GM21423 (cell line): ENCODE measurements around the gene F12.
"Not testable (repeated sequence)": the region's sequence is repeated elsewhere in the genome, so short reads cannot be mapped to it uniquely, and the experiment has no call there.

ENCODE experiments used
- ATAC-seq: cut with Tn5 transposase; IDR thresholded peaks from one replicate; pipeline ENCODE4 v1.9.1; 2021; ENCODE audit warnings: mild to moderate bottlenecking, moderate library complexity; ENCODE audit not compliant: unreplicated experiment

The F12 gene

GRCh38 chr5:177389241-177390169 lies 19.9 kb downstream of the F12 start:
- ATAC-seq, result no peak

DNA sequence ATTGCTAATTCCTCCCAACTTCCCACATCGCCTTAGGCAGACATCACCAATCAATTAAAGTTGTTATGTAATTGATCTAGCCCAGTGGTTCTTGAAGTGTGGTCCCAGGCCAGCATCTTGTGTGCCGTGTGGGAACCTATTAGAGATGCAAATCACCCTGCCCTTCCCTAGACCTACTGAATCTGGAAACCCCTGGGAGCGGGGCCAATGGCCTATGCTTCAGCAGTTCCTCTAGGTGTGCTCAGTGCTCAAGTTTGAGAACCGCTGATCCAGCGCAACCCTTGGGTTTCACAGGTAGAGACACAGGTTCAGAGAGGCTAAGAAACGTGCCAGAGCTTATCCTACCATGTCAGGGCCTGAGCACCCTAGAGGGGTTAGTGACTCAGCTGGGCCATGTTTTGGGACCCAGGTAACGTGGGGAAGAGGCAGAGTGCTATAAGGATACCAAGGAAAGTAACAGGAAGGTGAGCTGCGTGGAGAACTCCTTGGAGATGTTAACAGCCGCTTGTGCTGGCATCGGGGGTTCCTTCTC lies 20.8 kb downstream of the F12 start:
- no peak for ATAC-seq

DNA sequence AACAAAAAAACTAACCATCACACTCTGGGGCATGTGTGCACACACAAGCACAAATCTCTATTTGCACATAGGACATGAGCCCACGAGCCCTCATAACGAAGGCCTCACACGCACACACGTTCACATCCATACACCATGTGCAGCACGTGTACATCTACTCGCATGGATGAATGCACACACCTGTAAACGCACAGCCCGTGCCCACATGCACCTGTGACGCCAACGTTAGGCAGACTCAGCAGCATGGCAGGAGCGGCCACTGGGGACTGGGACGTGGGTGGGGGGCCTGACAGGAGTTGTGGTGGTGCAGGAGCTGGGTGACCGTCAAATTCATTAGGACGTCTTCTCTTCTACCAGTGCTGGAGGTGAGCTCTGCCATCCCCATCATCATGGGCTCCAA lies 22.0 kb downstream of the F12 start:
- no peak for ATAC-seq

DNA sequence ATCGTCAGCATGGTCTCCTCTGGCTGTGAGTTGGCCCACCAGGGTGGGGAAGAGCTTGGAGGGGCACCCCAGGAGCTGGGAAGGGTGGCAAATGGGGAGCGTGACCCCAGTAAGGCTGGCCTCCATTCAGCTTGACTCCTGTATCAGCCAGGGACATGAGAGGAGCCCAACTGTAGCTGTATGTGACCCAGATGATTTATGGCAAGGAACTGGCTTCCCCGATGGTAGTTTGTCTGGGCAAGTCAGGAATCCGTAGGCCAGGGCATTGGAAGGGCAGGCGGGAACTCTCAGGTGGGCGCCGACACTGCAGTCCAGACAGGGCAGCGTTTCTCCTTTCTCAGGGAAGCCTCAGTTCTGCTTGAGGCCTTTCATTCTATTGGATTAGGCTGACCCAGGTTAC lies 22.8 kb downstream of the F12 start:
- ATAC-seq, result no peak

- no peak for ATAC-seq
These were observed 23.6 kb downstream of the F12 start for GRCh38 chr5:177385720-177386119.

- ATAC-seq, result no peak
These were observed 25.2 kb downstream of the F12 start, which contains the start of gene SLC34A1 for GRCh38 chr5:177384134-177384533. SLC34A1 (plus strand) TSS chr5:177384434; CDS start chr5:177385742, 1,308 bp downstream.

DNA sequence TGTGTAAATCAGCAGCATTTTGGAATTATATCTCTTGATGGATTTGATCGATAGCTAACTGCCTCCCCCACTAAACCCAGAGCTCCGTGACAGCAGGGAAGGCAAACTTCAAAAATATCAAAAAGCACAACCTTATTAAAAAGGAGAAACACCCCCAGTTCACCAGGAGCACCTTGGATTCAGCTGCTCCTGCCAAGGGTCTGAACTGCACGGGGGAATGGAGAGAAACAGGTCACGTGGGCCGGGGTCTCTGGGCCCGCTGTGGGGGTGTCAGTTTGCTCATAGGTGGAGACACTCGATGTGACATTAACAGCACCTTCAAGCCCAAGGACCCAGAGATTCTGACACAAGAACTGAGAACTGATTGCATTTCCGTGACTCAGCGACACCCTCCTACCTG lies 26.2 kb downstream of the F12 start:
- ATAC-seq, result no peak

DNA sequence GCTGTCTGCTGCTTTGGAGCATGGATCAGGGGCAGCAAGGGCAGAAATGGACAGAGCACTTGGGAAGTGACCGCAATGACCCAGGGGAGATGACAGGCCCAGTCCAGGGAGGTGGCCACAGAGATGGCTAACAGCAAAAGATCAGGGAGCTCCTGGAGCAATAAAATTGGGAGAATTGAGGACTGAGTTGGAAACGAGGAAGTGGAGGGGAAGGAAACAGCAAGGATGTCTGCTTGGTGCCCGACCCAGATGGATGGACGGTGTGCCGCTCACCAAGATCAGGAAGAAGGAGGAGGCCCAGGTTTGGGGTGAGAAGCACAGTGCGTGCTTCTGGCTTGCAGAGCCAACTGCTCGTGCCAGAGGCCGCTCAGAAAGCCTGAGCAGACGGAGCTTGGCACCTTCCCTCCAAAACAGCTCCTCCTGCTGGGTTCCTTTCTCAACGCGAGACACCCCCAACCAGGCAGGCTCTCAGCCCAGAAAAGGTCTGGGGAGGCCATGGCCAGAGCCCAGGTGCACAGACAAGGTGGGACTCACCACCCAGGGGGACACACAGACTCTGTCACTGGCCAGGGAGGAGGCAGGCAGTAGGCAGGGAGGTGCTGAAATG lies 26.8 kb downstream of the F12 start:
- no peak for ATAC-seq

- no peak for ATAC-seq
These were observed 28.6 kb downstream of the F12 start for GRCh38 chr5:177380805-177381126.

DNA sequence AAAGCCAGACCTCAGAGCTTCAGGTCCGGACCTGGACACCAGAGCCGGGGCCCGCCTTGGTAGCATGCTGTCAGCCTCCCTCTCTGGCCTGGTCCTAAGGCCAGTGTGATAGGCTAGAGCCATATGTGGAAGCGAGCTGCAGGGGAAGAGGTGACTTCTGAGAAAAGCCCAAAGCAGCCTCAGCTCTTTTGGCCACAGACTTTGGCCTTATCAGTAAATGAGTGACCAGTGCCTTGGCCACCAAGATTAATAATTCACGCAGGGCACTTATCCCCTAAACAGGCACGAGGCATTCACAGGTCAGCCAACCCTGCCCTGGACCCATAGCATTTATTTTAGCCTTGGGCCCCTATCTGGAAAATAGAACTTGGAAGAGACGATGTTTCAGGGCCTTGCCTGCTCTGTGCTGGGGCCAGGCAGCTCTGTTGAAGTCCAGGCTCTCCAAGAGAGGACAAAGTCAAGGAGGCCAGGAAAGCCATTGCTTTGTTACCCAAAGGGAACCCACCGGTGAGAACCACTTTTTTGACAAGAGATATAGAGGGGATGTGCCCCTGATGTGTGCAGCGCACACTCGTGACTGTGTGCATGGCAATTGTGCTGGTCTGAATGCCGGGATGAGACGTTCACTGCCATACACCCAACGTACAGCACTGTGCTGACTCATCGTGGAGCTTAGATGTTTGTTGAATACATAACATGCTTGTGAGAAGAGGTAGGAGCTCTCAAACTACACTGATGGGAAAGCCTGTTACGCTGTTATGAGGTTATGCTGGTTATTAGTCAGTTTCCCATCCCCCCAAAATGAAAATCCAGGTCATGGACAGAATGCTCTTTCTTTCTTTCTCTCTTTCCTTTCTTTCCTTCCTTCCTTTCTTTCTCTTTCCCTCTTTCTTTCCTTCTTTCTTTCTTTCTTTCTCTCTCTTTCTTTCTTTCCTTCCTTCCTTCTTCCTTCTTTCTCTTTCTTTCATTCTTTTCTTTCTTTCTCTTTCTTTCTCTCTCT lies 30.2 kb downstream of the F12 start:
- ATAC-seq, result peak; percentile 57

DNA sequence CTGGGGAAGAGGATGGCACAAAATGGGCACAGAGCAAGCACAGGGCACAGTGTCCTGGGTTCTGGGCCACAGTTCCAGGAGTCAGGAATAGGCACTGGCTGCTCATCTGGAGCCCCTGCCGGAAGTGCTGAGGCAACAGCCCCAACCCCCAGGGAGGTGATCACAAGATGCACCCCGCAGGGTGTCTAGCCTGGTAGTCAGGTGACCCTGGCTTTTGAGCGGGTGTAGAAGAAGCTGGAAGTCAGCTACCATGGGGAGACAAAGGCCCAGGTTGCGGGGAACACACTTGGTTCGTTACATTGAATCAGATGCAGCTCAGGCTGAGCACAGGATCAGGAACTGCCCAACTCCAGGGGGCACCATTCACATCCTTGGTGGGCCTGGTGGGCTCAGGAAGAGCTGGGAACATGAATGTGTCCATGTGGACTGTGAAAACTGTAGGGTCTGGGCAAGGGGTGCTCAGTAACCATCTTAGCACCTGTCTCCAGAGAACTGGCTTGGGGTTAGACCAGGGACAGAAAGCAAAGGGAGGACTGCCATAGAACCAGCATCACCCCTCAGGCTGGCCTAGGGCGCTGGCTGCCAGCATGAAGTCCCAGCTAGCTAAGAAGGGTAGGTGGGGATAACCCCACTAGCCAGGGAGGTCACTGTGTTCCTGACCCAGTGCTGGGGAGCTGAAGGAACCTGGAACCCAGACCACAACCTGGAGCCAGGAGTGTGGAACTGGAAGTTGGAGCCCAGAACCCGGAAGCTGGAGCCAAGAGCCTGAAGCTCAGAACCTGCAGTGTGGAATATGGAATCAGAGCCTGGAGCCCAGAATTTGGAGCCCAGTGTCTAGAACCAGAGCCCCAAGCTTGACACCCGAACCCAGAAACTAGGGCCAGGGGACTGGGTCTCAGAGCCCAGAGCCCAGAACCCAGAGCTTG lies 31.2 kb downstream of the F12 start:
- no peak for ATAC-seq

DNA sequence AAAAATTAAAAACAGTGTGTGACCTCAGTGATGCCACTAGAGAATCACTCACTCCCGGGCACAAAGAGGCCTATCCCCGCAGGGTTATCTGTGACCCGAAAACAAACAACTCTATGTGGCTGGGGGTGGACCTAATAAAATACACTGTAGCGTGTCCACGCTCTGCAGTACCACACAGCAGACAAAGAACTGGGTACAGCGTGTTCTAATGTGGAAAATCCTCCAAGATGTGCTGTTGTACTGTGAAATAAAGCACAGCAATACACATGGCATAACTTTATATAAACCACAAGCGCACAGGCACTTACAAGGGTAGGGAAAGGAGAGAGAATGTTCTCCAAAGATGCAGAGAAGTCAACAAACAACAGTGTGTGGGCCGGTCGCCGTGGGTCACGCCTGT lies 33.3 kb downstream of the F12 start:
- ATAC-seq, result no peak

GRCh38 chr5:177375516-177375915 lies 33.8 kb downstream of the F12 start:
- not testable (repeated sequence) for ATAC-seq

DNA sequence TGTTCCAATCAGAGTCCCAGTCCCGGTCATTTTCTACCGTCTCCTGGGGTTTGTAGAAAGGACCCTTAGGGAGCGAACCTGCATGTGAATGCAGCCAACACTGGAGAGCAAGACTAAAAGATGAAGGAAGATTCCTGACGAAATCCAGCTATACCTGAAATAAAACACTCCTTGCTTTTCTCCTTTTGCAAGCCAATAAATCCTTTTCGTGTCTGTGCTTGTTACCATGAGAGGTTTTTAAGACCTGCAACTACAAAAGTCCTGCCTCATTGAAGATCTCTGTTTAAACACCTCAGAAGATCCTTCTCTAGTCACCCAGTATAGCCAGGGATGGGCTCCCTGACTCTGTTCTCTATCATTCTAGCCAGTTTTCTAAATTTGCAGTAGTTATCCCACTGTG lies 35.2 kb downstream of the F12 start:
- ATAC-seq, result no peak

DNA sequence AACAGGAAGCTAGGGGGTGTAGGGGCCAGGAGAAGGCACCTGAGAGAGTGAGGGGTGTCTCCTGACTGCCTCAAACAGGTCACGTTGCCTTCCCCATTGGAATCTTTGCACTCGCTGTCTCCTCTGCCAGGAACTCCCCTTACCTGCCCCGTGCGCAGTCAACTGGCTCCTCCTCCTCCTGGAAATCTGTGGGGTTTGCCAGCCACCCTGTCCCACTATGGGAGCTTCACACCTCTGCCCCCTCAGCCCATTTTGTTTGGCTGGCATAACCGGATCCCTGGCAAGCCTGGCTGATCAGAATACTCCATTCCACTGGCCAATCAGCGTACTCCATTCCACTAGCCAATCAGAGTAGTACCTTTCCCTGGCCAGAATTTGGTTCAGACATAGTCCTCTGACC lies 35.6 kb downstream of the F12 start:
- ATAC-seq, result no peak

DNA sequence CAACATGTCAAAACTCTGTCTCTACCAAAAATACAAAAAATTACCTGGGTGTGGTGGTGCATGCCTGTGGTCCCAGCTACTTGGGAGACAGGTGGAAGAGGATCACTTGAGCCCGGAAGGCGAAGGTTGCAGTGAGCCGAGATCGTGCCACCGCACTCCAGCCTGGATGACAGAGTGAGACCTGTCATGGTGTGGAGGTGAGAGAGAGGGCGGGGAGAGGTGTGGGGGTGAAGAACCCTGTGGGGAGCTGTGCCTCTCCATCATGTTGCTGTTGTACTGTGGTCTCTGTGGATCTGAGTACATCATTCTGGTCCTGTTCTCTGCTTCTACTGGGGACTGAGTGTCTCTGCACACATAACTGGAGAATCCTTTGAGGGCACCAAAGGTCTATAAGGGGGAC lies 36.5 kb downstream of the F12 start:
- ATAC-seq, result no peak

- ATAC-seq, result no peak
These were observed 37.1 kb downstream of the F12 start for GRCh38 chr5:177372034-177372896.

DNA sequence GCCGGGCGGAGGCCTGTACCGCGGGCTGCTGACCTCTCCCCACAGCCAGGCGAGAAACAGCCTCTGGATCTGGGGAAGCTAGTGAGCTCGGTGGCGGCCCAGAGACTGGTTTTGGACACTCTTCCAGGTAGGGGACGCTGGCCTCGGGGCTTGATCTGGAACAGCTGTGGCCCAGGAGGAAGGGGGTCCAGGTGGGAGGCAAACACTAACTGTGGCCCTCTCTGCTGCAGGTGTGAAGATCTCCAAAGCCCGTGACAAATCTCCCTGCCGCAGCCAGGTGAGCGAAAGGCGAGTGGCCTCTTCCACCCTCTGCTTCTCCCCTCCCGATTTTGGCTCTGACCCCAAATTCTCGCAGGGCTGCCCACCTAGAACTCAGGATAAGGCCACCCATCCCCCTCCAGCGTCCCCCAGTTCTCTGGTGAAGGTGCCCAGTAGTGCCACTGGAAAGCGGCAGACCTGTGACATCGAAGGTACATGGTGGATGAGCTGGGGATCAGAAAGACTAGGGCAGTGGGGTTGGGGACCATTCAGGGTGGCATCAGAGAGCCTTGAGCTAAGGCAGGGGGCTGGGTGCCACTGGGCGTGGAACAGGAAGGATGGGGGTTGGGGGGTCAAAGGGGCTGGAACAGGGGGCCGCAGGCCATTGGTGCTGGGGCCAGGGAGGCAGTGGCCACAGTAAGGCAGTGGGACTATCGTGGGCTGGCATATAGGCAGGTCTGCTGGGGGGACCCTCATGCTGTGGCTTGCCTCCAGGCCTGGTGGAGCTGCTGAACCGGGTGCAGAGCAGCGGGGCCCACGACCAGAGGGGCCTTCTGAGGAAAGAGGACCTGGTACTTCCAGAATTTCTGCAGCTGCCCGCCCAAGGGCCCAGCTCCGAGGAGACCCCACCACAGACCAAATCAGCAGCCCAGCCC lies 38.0 kb downstream of the F12 start:
- no peak for ATAC-seq
